Epidermal melanocyte (primary cell): ENCODE data around the gene NXPE3.

Source experiments
- DNase-seq: peaks from one replicate; pipeline ENCODE4 v3.0.0; 2011; ENCODE audit warnings: low spot score; ENCODE audit not compliant: insufficient read length

Gene NXPE3

DNA sequence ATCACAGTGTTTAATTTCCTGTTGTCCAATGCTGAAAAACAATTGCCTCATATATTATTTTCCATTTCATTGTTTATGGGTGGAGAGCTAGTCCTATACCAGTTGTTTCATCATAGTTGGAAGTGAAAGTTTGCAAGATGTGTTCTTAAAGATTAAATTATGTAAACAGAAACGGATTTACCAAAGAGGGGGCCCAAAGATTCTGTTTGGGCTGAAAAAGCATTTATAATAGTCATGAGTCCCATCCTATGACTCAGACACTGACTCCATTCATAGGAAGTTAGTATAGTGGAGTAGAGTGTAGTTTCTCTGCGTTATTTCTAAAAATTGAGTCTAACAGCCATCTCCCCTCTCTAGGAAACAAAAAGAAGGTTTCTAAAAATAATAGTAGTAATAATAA lies 94.6 kb downstream of the NXPE3 start:
- DNase-seq = no peak

DNA sequence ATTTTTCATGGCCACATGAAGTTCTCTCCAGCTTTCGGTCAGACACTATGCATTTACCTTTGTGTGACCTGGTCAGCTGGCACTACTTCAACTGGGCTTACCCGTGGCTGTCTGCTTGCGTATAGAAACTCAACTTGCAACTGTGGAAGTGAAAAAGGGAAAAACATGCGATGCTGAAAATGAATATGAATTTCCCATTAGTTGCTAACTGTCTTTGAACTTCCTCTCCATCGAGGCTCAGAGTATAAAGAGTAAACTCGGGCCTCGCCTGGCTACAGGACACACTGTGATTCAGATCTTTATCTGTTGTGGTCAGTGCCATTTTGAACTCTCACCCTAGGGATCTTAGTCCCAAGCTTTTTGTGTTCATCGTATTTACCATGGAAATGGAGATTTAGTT lies 97.1 kb downstream of the NXPE3 start:
- DNase-seq = no peak
